Thymus (tissue), 11 donors: ENCODE measurements around the gene PRKCH. TPM values are rescaled to one million over a fixed set of nuclear protein-coding genes. Genes with fewer than 3 reads are reported as not detected.
A peak's percentile ranks its signal among the peaks of the same experiment; 100 is the strongest.
"Not testable (repeated sequence)": the region's sequence is repeated elsewhere in the genome, so short reads cannot be mapped to it uniquely, and the experiment has no call there.

Source experiments
- DNase-seq, 9 donors: peaks; one replicate each; pipeline ENCODE4 v3.0.0-alpha.2; 2013; ENCODE audit warnings: low spot score in 9 of 9, low read depth in 6 of 9, missing footprints in 1 of 9
- H3K27ac ChIP-seq, 2 donors: one replicate each; pipeline ENCODE4 v1.5.1; 2013; ENCODE audit warnings: control low read depth in 1 of 2, low read depth in 1 of 2, low read length in 1 of 2, mild to moderate bottlenecking in 1 of 2, moderate library complexity in 1 of 2
- H3K27me3 ChIP-seq, 2 donors: one replicate each; pipeline ENCODE4 v1.5.1; 2013; ENCODE audit warnings: low read length in 1 of 2; ENCODE audit not compliant: control insufficient read depth in 2 of 2, insufficient read depth in 1 of 2
- H3K36me3 ChIP-seq, 2 donors: one replicate each; pipeline ENCODE4 v1.5.1; 2013; ENCODE audit warnings: low read length in 1 of 2, mild to moderate bottlenecking in 1 of 2, moderate library complexity in 1 of 2; ENCODE audit not compliant: control insufficient read depth in 2 of 2, insufficient read depth in 2 of 2
- H3K4me1 ChIP-seq, 2 donors: one replicate each; pipeline ENCODE4 v1.5.1; 2013; ENCODE audit warnings: low read length in 2 of 2; ENCODE audit not compliant: control insufficient read depth in 2 of 2, insufficient read depth in 2 of 2
- H3K4me3 ChIP-seq, 2 donors: one replicate each; pipeline ENCODE4 v1.5.1; 2013; ENCODE audit warnings: low read length in 2 of 2, control low read depth in 1 of 2, mild to moderate bottlenecking in 1 of 2
- H3K9me3 ChIP-seq, 2 donors: one replicate each; pipeline ENCODE4 v1.5.1; 2013; ENCODE audit warnings: low read length in 1 of 2, mild to moderate bottlenecking in 1 of 2; ENCODE audit not compliant: control insufficient read depth in 2 of 2, insufficient read depth in 1 of 2
- WGBS: extraction: QIAGEN DNeasy Blood & Tissue Kit; methylation state at CpG from one replicate; pipeline ENCODE4 v1.1.7; 2013; 5-methylcytosine and 5-hydroxymethylcytosine counted together
- polyA plus RNA-seq: library from polyadenylated mRNA; stranded (reverse); fragments of 200-250 nt; gene quantifications from one replicate; pipeline ENCODE4 v1.2.3, GENCODE V29; 2013
- total RNA-seq: library from RNA; stranded (reverse); fragments of 120-200 nt; gene quantifications from one replicate; pipeline ENCODE4 v1.2.4, GENCODE V29; 2013
- donor health status: healthy.

Gene PRKCH
- total and polyA plus RNA-seq, 2 donors = 73.5 to 81.8 TPM

DNA sequence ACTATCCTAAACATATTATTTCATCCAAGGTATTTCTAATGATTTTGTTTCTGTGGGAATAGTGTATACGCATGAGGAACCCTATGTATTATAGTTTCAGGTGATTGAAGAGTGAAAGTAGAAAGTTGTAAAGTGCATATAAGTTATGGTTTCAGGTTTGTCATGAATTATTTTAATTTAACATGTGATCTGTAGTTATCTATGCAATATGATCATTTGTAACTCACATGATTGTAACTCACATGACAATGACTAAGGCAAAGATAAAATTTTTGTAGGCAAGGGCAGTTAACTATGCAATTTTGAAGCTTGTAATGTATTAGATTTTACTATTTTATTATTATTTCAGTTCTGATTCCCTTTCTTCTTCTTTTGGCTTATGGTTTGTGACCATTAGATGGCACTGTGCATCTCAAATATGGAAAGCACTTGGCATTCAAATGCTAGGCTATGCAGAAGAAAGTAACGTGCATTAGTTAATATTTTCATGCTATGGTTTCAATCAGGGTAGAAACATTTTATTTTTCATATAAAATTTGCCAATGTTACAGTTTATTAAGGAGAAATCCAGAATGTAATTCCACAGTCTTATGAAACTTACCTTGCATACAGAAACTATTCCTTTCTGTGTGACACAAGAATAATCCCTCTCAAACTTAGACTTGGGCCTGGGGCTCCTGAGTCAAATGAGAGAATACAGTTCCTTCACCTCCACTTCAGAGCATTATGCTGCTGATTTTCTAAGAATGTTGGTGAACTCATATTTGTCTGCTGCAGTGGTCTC, 24.5 kb upstream of the PRKCH start:
- DNase-seq = peak in 5 of 9 donors; percentile 42 to 72 (median 50)

DNA sequence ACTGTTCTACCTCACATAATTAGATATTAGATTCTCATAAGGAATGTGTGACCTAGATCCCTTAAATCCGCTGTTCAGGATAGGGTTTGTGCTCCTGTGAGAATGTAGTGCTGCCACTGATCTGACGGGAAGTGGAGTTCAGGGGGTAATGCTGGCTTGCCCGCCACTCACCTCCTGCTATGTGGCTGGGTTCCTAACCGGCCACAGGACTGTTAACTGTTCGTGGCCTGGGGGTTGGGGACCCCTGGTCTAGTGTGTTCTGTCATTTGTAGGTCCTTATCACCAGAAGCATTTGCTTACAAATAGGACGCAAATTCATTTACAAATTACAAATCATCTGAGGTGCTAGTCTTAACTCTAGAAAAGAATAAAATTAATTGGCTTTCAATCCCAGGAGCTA, 23.8 kb upstream of the PRKCH start:
- Histone ChIP-seq H3K9me3 (no peaks in the 10 kb centered on the region), H3K4me1 (peaks cover 19 to 25% of the 10 kb centered on the region in 2 donors), H3K36me3 (no peaks in the 10 kb centered on the region), H3K27me3 (no peaks in the 10 kb centered on the region), H3K27ac (no peak overlapping the region), H3K4me3 (no peak overlapping the region)
- 94% methylated on average over 6 of the region's 6 CpGs for WGBS
- DNase-seq = no peak

More for the DNA sequence above, 24.5 kb upstream of the PRKCH start:
- Histone ChIP-seq H3K4me3 (no peak overlapping the region), H3K9me3 (no peaks in the 10 kb centered on the region), H3K4me1 (peaks cover 19 to 25% of the 10 kb centered on the region in 2 donors), H3K27ac (no peak overlapping the region), H3K36me3 (no peaks in the 10 kb centered on the region), H3K27me3 (no peaks in the 10 kb centered on the region)
- WGBS = 52% methylated on average over 2 of the region's 2 CpGs

DNA sequence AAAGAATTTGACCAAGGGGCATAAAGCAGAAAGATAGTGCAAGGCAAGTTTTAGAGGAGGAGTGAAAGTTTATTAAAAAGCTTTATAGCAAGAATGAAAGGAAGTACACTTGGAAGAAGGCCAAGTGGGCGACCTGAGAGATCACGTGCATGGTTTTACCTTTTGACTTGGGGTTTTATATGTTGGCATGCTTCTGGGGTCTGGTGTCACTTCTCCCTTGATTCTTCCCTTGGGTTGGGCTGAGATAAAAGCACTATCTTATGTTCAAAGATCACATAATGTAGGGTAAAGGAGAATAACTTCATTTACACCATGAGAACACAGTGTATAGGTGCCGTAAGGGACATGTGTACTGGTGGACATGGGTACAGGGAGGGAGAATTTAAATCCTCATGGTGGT, 22.6 kb upstream of the PRKCH start:
- H3K9me3 ChIP-seq = no peaks in the 10 kb centered on the region
- 26% methylated on average over 3 of the region's 3 CpGs for WGBS
- H3K27me3 ChIP-seq = no peaks in the 10 kb centered on the region
- no peak for DNase-seq
- H3K4me1 ChIP-seq = peaks cover 19 to 25% of the 10 kb centered on the region in 2 donors
- H3K27ac ChIP-seq = no peak overlapping the region
- H3K36me3 ChIP-seq = no peaks in the 10 kb centered on the region
- H3K4me3 ChIP-seq = no peak overlapping the region

DNA sequence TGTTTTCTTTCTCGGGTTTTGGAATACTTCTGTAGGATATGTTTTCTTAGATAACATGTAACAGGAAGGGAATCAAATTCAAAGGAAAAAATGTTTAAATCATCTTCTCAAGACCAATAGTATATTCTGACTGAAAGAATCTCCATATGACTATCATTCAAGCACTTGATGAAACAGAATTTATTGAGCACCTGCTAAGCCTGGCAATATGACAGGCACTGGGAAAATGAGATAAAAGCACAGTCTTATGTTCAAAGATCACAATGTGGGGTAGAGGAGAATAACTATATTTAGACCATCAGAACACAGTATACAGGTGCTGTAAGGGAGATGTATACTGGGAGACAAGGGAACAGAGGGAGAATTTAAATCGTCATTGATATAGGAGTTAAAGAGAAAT, 21.2 kb upstream of the PRKCH start:
- WGBS = 23% methylated on average over 2 of the region's 2 CpGs
- Histone ChIP-seq H3K36me3 (no peaks in the 10 kb centered on the region), H3K27me3 (no peaks in the 10 kb centered on the region), H3K4me3 (no peak overlapping the region), H3K4me1 (peaks cover 19 to 25% of the 10 kb centered on the region in 2 donors), H3K9me3 (no peaks in the 10 kb centered on the region), H3K27ac (peak overlapping the region in 1 of 2 donors; percentile 21)
- peak in 1 of 9 donors; percentile 35 for DNase-seq

DNA sequence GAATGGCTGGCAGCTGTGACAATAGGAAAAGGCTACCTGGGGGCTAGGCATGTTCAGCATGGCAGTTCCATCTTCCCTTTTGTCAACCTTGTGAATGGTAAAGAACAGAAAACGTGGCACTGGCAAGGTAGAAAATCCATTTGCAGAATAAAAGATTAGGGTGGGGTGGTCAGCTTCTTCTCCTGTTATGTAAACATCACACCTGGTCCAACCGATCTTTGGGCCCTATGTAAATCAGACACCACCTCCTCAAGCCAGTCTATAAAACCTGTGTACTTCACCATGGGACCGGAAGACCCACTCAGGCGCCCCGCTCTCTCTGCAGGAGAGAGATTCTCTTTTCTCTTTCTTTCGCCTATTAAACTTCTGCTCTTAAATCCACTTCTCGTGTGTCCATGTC, 20.6 kb upstream of the PRKCH start:
- H3K9me3 ChIP-seq = no peaks in the 10 kb centered on the region
- whole genome bisulfite sequencing = 96% methylated on average over 7 of the region's 7 CpGs
- H3K36me3 ChIP-seq = no peaks in the 10 kb centered on the region
- DNase-seq = no peak
- H3K4me1 ChIP-seq = peaks cover 19 to 25% of the 10 kb centered on the region in 2 donors
- H3K4me3 ChIP-seq = no peak overlapping the region
- H3K27me3 ChIP-seq = no peaks in the 10 kb centered on the region
- peak overlapping the region in 1 of 2 donors; percentile 21 for H3K27ac ChIP-seq

DNA sequence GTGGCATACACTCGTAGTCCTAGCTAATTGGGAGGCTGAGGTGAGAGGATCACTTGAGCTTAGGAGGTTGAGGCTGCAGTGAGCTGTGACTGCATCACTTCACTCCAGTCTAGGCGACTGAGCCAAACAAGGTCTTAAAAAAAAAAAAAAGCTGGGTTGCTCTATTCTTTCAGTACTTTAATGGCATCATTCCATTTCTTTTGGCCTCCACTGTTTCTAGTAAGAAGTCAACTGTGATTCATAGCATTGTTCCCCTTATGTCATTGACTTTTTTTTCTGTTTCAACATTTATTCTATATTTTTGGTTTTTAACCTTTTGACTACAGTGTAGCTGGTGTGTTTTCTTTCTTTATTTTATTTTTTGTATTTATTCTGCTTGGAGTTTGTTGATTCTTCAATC, 16.7 kb upstream of the PRKCH start:
- H3K36me3 ChIP-seq = no peaks in the 10 kb centered on the region
- H3K4me3 ChIP-seq = no peak overlapping the region
- WGBS = 96% methylated on average over 2 of the region's 2 CpGs
- DNase-seq = no peak
- peaks cover 4 to 10% of the 10 kb centered on the region in 2 donors for H3K4me1 ChIP-seq
- H3K27me3 ChIP-seq = no peaks in the 10 kb centered on the region
- no peak overlapping the region for H3K27ac ChIP-seq
- peaks cover 0 to 3% of the 10 kb centered on the region in 2 donors for H3K9me3 ChIP-seq

DNA sequence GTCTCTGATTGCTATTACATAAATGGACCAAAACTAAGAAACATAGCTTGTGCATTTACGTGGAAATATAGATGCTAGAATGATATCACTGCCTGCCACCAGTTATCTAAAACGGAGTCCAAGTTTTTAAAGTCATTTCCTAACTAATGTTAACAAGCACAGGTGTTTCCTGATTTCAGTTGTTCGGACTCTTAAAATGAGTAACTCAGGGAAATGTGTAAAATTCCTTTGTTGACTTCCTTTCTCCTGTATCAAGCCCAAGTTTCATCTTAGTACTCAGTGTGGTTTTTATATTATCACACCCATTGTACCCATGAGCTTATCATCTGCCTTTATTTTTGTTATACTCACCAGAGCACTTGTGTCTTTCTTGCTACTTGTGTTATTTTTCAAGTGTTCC, 13.2 kb upstream of the PRKCH start:
- Histone ChIP-seq H3K27ac (peak overlapping the region in 1 of 2 donors; percentile 7), H3K36me3 (no peaks in the 10 kb centered on the region), H3K27me3 (no peaks in the 10 kb centered on the region), H3K9me3 (peaks cover 0 to 17% of the 10 kb centered on the region in 2 donors), H3K4me3 (no peak overlapping the region), H3K4me1 (peaks cover 0 to 4% of the 10 kb centered on the region in 2 donors)
- 9% methylated on average over 3 of the region's 3 CpGs for WGBS
- no peak for DNase-seq

DNA sequence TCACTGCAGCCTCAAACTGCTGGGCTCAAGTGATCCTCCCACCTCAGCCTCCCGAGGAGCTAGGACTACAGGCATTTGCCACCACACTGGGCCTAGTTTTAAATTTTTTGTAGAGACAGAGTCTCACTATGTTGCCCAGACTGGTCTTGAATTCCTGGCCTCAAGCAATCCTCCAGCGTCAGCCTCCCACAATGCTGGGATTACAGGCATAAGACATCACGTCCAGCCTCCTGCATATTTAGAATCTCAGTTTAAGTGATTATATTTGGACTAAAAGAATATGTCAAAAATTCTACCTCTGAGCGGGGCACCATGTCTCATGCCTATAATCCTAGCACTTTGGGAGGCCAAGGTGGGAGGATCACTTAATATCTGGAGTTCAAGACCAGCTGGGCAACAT, 12.7 kb upstream of the PRKCH start:
- peaks cover 0 to 19% of the 10 kb centered on the region in 2 donors for H3K9me3 ChIP-seq
- H3K27me3 ChIP-seq, H3K4me3 ChIP-seq, H3K27ac ChIP-seq, H3K4me1 ChIP-seq, H3K36me3 ChIP-seq, DNase-seq: not testable (repeated sequence)
- 89% methylated on average over 4 of the region's 4 CpGs for WGBS

DNA sequence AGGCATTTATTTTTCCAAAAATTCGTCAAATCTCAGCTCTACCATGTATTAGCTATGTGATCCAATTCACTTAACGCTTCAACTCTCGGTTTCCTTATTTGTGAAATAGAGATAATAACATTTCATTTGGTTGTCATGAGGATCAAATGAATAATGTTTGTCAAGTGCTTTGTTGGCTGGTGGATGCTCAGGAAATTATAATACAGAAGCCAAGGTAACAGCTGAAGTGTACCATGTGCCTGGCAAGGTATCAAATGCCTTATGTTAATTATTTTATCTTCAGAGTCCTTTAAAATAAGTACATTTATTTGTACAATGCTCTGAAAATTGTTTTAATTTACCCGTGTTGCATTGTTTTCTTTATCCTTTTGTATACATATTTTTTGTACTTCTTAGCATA, 6.1 kb upstream of the PRKCH start:
- H3K9me3 ChIP-seq = peaks cover 0 to 10% of the 10 kb centered on the region in 2 donors
- no peaks in the 10 kb centered on the region for H3K27me3 ChIP-seq
- no peak overlapping the region for H3K27ac ChIP-seq
- no peak overlapping the region for H3K4me3 ChIP-seq
- 95% methylated on average over 4 of the region's 4 CpGs for WGBS
- no peak for DNase-seq
- no peaks in the 10 kb centered on the region for H3K4me1 ChIP-seq
- no peaks in the 10 kb centered on the region for H3K36me3 ChIP-seq
